Mesenchymal stem cell (in vitro differentiated cells and primary cell): Measurements from ENCODE around the gene KHDRBS1.

Experiments
- DNase-seq: peaks from one replicate; pipeline ENCODE4 v3.0.0-alpha.2; 2013
- H2AFZ ChIP-seq: one replicate; pipeline ENCODE4 v1.6.1; 2013; ENCODE audit warnings: low read depth, mild to moderate bottlenecking, control low read depth, inconsistent platforms, low read length, moderate library complexity
- H2AK5ac ChIP-seq: 2 replicates; pipeline ENCODE4 v1.6.1; 2013; ENCODE audit warnings: low read length, moderate library complexity, mild to moderate bottlenecking, inconsistent platforms; ENCODE audit not compliant: severe bottlenecking
- H2BK120ac ChIP-seq: one replicate; pipeline ENCODE4 v1.6.1; 2013; ENCODE audit warnings: low read depth, mild to moderate bottlenecking, inconsistent platforms, low read length, moderate library complexity
- H2BK12ac ChIP-seq, 2 experiments: one replicate each; pipeline ENCODE4 v1.6.1; 2013; ENCODE audit warnings: inconsistent platforms in 2 of 2, low read length in 2 of 2, mild to moderate bottlenecking in 2 of 2, moderate library complexity in 2 of 2, control low read depth in 1 of 2
- H2BK15ac ChIP-seq: one replicate; pipeline ENCODE4 v1.6.1; 2013; ENCODE audit warnings: mild to moderate bottlenecking, low read depth, inconsistent platforms; ENCODE audit not compliant: poor library complexity, severe bottlenecking
- H2BK5ac ChIP-seq: 2 replicates; pipeline ENCODE4 v1.6.1; 2013; ENCODE audit warnings: low read depth, mild to moderate bottlenecking, low read length, control low read depth, inconsistent platforms; ENCODE audit not compliant: poor library complexity, severe bottlenecking
- H3K14ac ChIP-seq, 2 experiments: one replicate each; pipeline ENCODE4 v1.6.1; 2013; ENCODE audit warnings: inconsistent platforms in 2 of 2, low read length in 2 of 2, control low read depth in 1 of 2, mild to moderate bottlenecking in 1 of 2, moderate library complexity in 1 of 2
- H3K18ac ChIP-seq, 2 experiments: one replicate each; pipeline ENCODE4 v1.6.1; 2013; ENCODE audit warnings: inconsistent platforms in 2 of 2, low read length in 2 of 2, control low read depth in 1 of 2, low read depth in 1 of 2, mild to moderate bottlenecking in 1 of 2
- H3K23ac ChIP-seq, 2 experiments: one replicate each; pipeline ENCODE4 v1.6.1; 2013; ENCODE audit warnings: inconsistent platforms in 2 of 2, low read length in 2 of 2, mild to moderate bottlenecking in 2 of 2, moderate library complexity in 2 of 2, control low read depth in 1 of 2
- H3K27ac ChIP-seq: 2 replicates; pipeline ENCODE4 v1.5.1; 2013; ENCODE audit warnings: mild to moderate bottlenecking, moderate library complexity, low read length, control low read depth, inconsistent platforms; ENCODE audit not compliant: poor library complexity, severe bottlenecking
- H3K27me3 ChIP-seq, 2 experiments: 2 replicates each; pipeline versions ENCODE4 v1.6.1 to v1.7.0; 2013; ENCODE audit warnings: low read length in 2 of 2, mild to moderate bottlenecking in 2 of 2, moderate library complexity in 2 of 2, control low read depth in 1 of 2, inconsistent platforms in 1 of 2; ENCODE audit not compliant: control insufficient read depth in 1 of 2, insufficient read depth in 1 of 2
- H3K36me3 ChIP-seq, 2 experiments: 2 replicates each; pipeline versions ENCODE4 v1.6.1 to v1.7.0; 2013; ENCODE audit warnings: low read length in 2 of 2, control low read depth in 1 of 2, inconsistent platforms in 1 of 2, low read depth in 1 of 2, mild to moderate bottlenecking in 1 of 2; ENCODE audit not compliant: insufficient read depth in 2 of 2, control insufficient read depth in 1 of 2
- H3K4ac ChIP-seq, 2 experiments: one replicate each; pipeline ENCODE4 v1.6.1; 2013; ENCODE audit warnings: inconsistent platforms in 2 of 2, low read length in 2 of 2, mild to moderate bottlenecking in 2 of 2, moderate library complexity in 2 of 2, control low read depth in 1 of 2, low read depth in 1 of 2
- H3K4me1 ChIP-seq: 2 replicates; pipeline ENCODE4 v1.6.1; 2013; ENCODE audit warnings: low read depth, low read length, control low read depth; ENCODE audit not compliant: control insufficient read depth, insufficient read depth
- H3K4me2 ChIP-seq: 2 replicates; pipeline ENCODE4 v1.6.1; 2013; ENCODE audit warnings: low read length, mild to moderate bottlenecking, inconsistent platforms; ENCODE audit not compliant: poor library complexity, severe bottlenecking
- H3K4me3 ChIP-seq, 2 experiments: 2 replicates each; pipeline versions ENCODE4 v1.5.1 to v1.7.0; 2013; ENCODE audit warnings: low read length in 2 of 2, mild to moderate bottlenecking in 2 of 2, control low read depth in 1 of 2, low read depth in 1 of 2; ENCODE audit not compliant: insufficient read depth in 1 of 2
- H3K79me1 ChIP-seq: replicated peaks from 2 replicates; pipeline ENCODE4 v1.6.1; 2013; ENCODE audit warnings: mild to moderate bottlenecking, control low read depth, low read length, inconsistent platforms; ENCODE audit not compliant: poor library complexity, severe bottlenecking
- H3K9ac ChIP-seq: 2 replicates; pipeline ENCODE4 v1.7.0; 2013; ENCODE audit warnings: mild to moderate bottlenecking, low read length, moderate library complexity
- H3K9me3 ChIP-seq: 2 replicates; pipeline ENCODE4 v1.7.0; 2013; ENCODE audit warnings: mild to moderate bottlenecking, low read length; ENCODE audit not compliant: control insufficient read depth
- H4K8ac ChIP-seq: one replicate; pipeline ENCODE4 v1.6.1; 2013; ENCODE audit warnings: inconsistent platforms, mild to moderate bottlenecking, low read length, moderate library complexity
- H4K91ac ChIP-seq: one replicate; pipeline ENCODE4 v1.6.1; 2013; ENCODE audit warnings: mild to moderate bottlenecking, low read length, inconsistent platforms
- WGBS: methylation state at CpG from one replicate; pipeline ENCODE4 v1.1.7; 2013; ENCODE audit warnings: mixed read lengths; 5-methylcytosine and 5-hydroxymethylcytosine counted together

Gene KHDRBS1

GRCh38 chr1:31981972-31982371 lies 31.7 kb upstream of the KHDRBS1 start:
- Histone ChIP-seq H2BK120ac (no peak overlapping the region), H3K4me2 (no peak overlapping the region), H3K9ac (no peak overlapping the region), H3K9me3 (no peaks in the 10 kb centered on the region), H3K4me1 (peaks cover 18% of the 10 kb centered on the region), H2AK5ac (no peak overlapping the region), H3K23ac (no peak overlapping the region), H3K18ac (peak overlapping the region in 1 of 2 experiments; percentile 18), H2BK15ac (no peak overlapping the region), H4K8ac (no peak overlapping the region), H2BK12ac (no peak overlapping the region), H3K4me3 (no peak overlapping the region), H2BK5ac (no peak overlapping the region), H3K79me1 (no peaks in the 10 kb centered on the region), H4K91ac (no peak overlapping the region), H3K36me3 (no peaks in the 10 kb centered on the region), H3K14ac (no peak overlapping the region), H2AFZ (peak overlapping the region; percentile 49), H3K4ac (no peak overlapping the region), H3K27ac (no peak overlapping the region), H3K27me3 (no peaks in the 10 kb centered on the region)
- WGBS, result 59% methylated on average over 3 of the region's 3 CpGs
- DNase-seq, result no peak

- DNase-seq, result peak; percentile 43
- 4% methylated on average over 1 of the region's 6 CpGs for WGBS
- no peaks in the 10 kb centered on the region for H3K36me3 ChIP-seq
Measured at GRCh38 chr1:31984419-31985347, 29.0 kb upstream of the KHDRBS1 start.

DNA sequence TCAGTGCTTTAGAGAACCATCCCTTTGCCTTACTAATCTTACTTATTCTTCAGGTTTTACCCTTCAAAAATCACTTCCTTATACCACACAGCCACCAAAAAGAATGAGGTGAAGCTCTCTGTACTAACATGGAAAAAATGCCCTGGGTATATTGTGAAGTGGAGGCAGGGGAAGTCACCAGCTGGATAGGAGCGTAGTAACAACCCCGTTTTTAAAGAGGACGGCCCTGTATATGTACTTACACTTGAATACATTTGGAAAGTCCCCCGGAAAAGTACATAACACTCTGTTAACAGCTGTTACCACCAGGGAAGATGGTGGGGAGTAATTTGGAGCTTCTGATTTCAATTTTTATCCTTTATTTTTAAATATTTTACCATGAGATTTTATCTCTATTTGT lies 28.2 kb upstream of the KHDRBS1 start:
- Histone ChIP-seq H2BK5ac (no peak overlapping the region), H4K8ac (no peak overlapping the region), H3K9me3 (no peaks in the 10 kb centered on the region), H3K79me1 (no peaks in the 10 kb centered on the region), H2BK12ac (no peak overlapping the region), H3K4me1 (peaks cover 21% of the 10 kb centered on the region), H2AFZ (no peak overlapping the region), H3K4me2 (no peak overlapping the region), H2AK5ac (no peak overlapping the region), H3K14ac (no peak overlapping the region), H3K4me3 (no peak overlapping the region), H3K23ac (no peak overlapping the region), H3K36me3 (no peaks in the 10 kb centered on the region), H3K18ac (no peak overlapping the region), H3K27me3 (no peaks in the 10 kb centered on the region), H3K9ac (peak overlapping the region; percentile 55), H3K27ac (no peak overlapping the region), H3K4ac (no peak overlapping the region), H2BK15ac (no peak overlapping the region), H2BK120ac (no peak overlapping the region), H4K91ac (no peak overlapping the region)
- no peak for DNase-seq
- WGBS, result no CpG with 5 or more reads among the region's 4 CpGs

More at GRCh38 chr1:31984419-31985347, 29.0 kb upstream of the KHDRBS1 start:
- H2BK12ac ChIP-seq, result no peak overlapping the region
- no peaks in the 10 kb centered on the region for H3K79me1 ChIP-seq
- H3K4me1 ChIP-seq, result peaks cover 21% of the 10 kb centered on the region
- no peak overlapping the region for H2AK5ac ChIP-seq
- H3K9ac ChIP-seq, result peak overlapping the region; percentile 55
- H2BK120ac ChIP-seq, result no peak overlapping the region
- H3K27ac ChIP-seq, result peak overlapping the region; percentile 27
- H3K14ac ChIP-seq, result no peak overlapping the region
- no peak overlapping the region for H2BK15ac ChIP-seq
- H3K4ac ChIP-seq, result no peak overlapping the region
- no peak overlapping the region for H4K91ac ChIP-seq
- H2AFZ ChIP-seq, result peak overlapping the region; percentile 60
- no peaks in the 10 kb centered on the region for H3K9me3 ChIP-seq
- no peak overlapping the region for H2BK5ac ChIP-seq
- no peak overlapping the region for H3K18ac ChIP-seq
- no peak overlapping the region for H3K4me3 ChIP-seq
- H4K8ac ChIP-seq, result no peak overlapping the region
- no peak overlapping the region for H3K23ac ChIP-seq
- no peak overlapping the region for H3K4me2 ChIP-seq
- H3K27me3 ChIP-seq, result no peaks in the 10 kb centered on the region

- H2BK5ac ChIP-seq, result no peak overlapping the region
- H3K36me3 ChIP-seq, result no peaks in the 10 kb centered on the region
- H3K4me3 ChIP-seq, result no peak overlapping the region
- H3K79me1 ChIP-seq, result no peaks in the 10 kb centered on the region
- peak overlapping the region; percentile 27 for H4K8ac ChIP-seq
- DNase-seq, result no peak
- H3K18ac ChIP-seq, result no peak overlapping the region
- H3K14ac ChIP-seq, result peak overlapping the region in 1 of 2 experiments; percentile 44
- H2BK12ac ChIP-seq, result no peak overlapping the region
- no peaks in the 10 kb centered on the region for H3K27me3 ChIP-seq
- H3K4me2 ChIP-seq, result no peak overlapping the region
- H2BK120ac ChIP-seq, result no peak overlapping the region
- no peaks in the 10 kb centered on the region for H3K9me3 ChIP-seq
- H3K4ac ChIP-seq, result no peak overlapping the region
- H4K91ac ChIP-seq, result no peak overlapping the region
- WGBS, result 37% methylated on average over 9 of the region's 9 CpGs
- H3K4me1 ChIP-seq, result peaks cover 16% of the 10 kb centered on the region
- H3K27ac ChIP-seq, result no peak overlapping the region
- H3K9ac ChIP-seq, result no peak overlapping the region
- H2AFZ ChIP-seq, result peak overlapping the region; percentile 32
- H2AK5ac ChIP-seq, result no peak overlapping the region
- no peak overlapping the region for H2BK15ac ChIP-seq
- H3K23ac ChIP-seq, result no peak overlapping the region
Measured at GRCh38 chr1:31987135-31987619, 26.5 kb upstream of the KHDRBS1 start.
